ENCODE results near the gene IQCK.

IQCK gene

DNA sequence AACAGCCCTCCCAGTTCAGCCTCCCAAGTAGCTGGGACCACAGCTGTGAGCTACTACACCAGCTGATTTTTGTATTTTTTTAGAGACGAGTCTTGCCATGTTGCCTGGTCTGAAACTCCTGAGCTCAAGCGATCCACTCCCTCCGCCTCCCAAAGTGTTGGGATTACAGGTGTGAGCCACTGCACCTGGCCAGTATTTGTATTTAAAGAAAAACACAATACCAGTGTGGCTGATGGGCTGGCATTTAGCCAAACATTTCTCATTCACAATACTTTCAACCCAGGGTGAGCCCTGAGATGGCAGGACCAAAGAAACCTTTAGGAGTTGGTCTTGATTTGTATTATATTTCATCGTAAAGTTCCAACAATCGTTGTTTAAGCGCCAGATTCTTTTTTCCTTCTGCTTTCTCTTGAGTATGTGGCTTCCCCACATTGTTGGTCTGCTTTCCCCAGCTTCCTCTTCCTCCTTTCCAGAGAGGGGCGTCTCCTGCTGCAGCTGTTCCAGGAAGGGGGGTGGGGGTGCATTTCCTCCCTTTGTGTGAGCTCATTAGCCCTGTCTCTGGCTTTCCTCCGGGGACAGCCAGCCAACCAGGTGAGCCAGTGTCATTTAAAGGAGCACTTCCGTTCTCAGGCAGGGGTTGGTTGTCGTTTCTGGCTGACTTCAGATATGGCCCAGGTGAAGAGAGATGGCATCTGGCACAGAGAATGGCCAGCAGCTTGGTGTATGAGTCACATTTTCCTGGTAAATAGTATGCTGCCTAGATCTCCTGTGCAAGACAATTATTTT is 86.7 kb downstream of the IQCK start:
- no peak for DNase-seq (ENCODE audit: low read depth in 2 of 2)

GRCh38 chr16:19805459-19806162 is 87.5 kb downstream of the IQCK start:
- no peak for DNase-seq (ENCODE audit: low read depth in 2 of 2)

DNA sequence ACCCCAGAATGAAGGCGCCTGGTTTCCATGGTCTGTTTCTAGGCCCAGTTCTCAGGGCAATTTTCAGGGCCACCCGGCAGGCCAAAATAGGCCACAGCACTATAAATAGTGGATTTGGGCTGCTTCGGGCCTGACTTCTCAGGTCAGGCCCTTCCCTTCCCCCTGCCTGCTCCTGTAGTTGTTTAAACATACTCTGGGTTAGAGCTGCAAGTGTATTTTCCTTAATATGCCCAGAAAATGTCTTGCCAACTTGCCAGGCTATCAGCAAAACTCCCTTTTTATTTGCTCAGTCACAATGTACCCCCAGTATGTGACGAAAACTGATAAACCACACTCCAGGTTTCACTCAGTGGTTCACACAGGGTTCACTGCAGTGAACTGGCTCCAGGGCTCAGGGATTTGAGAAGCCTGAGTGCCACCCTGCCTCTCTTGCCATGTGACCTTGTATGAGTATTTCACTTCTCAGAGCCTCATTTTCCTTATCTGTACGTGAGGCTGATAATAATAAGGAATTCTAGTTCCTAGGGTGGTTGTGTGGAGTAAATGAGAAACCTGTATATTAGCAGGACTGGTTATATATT is 90.1 kb downstream of the IQCK start:
- DNase-seq (ENCODE audit: low read depth in 2 of 2), result no peak

DNA sequence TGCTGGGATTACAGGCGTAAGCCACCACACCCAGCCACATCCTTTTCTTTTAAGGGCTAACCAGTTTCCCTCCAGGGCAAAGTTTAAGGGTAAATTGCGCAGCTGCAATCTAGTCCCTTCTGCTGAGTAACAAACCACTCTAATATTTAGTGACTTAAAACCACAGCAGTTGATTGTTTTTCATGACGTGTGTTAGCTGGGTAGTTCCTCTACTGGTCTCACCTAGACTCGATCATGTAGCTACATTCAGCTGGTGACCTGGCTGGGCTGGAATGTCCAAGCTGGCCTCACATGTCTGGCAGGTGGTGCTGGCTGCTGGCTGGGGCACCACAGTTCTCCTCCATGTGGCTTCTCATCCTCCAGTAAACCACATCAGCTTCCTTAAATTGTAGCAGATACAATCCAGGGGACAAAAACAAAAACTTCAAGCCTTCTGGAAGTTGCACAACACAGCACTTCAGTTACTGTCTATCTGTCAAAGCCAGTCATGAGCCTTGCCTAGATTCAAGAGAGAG is 91.1 kb downstream of the IQCK start:
- DNase-seq (ENCODE audit: low read depth in 2 of 2), result no peak

DNA sequence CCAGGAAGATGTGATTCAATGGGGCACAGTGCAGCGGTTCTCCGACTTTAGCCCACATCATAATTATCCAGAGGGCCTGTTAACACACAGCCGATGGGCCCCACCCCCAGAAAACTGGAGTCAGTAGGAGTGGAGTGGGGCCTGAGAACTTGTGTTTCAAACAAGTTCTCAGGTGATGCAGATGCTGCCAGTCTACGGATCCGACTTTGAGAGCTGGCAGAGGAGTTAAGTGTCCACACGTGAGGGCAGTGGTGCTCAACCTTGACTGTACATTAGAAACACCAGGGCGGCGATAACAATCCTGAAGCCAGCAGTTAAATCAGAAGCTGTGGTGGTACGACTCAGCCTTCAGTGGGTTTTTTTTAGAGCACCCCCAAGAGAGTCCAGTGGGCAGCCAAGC is 91.6 kb downstream of the IQCK start:
- DNase-seq (ENCODE audit: low read depth in 2 of 2), result no peak

DNA sequence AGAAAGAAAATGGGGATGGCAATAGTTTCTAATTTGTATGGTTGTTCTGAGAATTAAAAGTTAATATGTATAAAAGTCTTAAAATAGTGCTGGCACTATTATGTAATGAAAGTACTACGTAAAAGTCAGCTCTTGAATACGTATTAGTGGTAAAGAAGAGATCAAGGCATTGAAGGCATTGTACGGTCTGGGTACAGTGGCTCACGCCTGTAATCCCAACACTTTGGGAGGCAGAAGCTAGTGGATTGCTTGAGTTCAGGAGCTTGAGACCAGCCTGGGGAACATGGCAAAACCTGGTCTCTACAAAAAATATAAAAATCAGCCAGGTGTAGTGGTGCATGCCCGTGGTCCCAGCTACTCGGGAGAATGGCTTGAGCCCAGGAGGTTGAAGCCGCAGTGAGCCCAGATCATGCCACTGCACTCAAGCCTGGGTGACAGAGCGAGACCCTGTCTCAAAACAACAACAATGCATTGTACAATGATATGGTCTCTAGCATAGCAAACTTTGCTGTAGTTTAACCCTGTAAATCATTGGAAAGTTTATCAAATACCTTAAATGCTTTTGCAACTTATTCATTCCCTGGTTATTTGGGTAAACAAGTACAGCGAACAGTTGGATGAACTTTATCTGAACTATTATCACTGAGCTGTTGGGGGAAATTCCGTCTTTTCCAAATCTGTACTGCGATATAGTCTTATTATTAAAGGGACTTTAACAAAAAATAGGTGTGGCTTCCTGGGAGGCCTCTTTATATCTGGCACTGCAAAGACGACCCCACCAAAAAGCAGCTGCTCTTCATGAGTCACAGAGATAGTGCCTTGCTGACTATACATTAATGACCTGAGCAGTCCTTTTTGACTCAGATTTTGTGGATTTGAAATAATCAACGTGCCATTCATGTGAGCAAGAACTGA is 93.0 kb downstream of the IQCK start:
- no peak for DNase-seq (ENCODE audit: low read depth in 2 of 2)

GRCh38 chr16:19812986-19813385 is 94.9 kb downstream of the IQCK start:
- DNase-seq (ENCODE audit: low read depth in 2 of 2), result no peak

GRCh38 chr16:19815418-19815817 is 97.3 kb downstream of the IQCK start:
- no peak for DNase-seq (ENCODE audit: low read depth in 2 of 2)

- no peak for DNase-seq (ENCODE audit: low read depth in 2 of 2)
Measured at GRCh38 chr16:19817122-19817521, 99.1 kb downstream of the IQCK start.

GRCh38 chr16:19817875-19818274 is 99.8 kb downstream of the IQCK start:
- DNase-seq (ENCODE audit: low read depth in 2 of 2), result no peak

- DNase-seq (ENCODE audit: low read depth in 2 of 2), result no peak
Measured at GRCh38 chr16:19822533-19822932, 104.5 kb downstream of the IQCK start.

GRCh38 chr16:19823322-19823721 is 105.3 kb downstream of the IQCK start:
- DNase-seq (ENCODE audit: low read depth in 2 of 2), result no peak

GRCh38 chr16:19824216-19824615 is 106.1 kb downstream of the IQCK start:
- DNase-seq (ENCODE audit: low read depth in 2 of 2), result no peak

GRCh38 chr16:19829844-19830692 is 112.0 kb downstream of the IQCK start:
- no peak for DNase-seq (ENCODE audit: low read depth in 2 of 2)

- no peak for DNase-seq (ENCODE audit: low read depth in 2 of 2)
Measured at GRCh38 chr16:19830902-19831560, 113.0 kb downstream of the IQCK start.

DNA sequence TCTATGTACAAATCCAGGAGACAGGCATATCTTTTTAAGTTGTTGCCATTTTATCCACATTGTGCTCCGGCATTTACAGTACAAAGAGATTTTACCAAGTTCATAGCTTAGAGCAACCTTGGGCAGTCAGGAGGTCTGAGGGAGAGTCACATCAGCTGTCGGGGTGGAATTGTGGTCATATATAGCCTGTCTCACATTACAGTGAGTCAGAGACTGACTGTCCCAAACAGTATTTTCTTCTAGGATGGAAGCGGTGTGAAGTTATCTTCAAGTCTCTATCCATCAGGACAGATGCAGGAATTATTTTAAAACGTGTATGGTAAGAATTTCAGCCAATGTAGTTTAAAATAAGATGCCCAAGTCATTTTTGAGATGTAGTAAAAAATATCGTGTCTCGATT is 113.6 kb downstream of the IQCK start:
- no peak for DNase-seq (ENCODE audit: low read depth in 2 of 2)

GRCh38 chr16:19833176-19833575 is 115.1 kb downstream of the IQCK start:
- no peak for DNase-seq (ENCODE audit: low read depth in 2 of 2)

- no peak for DNase-seq (ENCODE audit: low read depth in 2 of 2)
Measured at GRCh38 chr16:19833581-19833980, 115.5 kb downstream of the IQCK start.

GRCh38 chr16:19835196-19835595 is 117.1 kb downstream of the IQCK start:
- DNase-seq (ENCODE audit: low read depth in 2 of 2), result no peak

- no peak for DNase-seq (ENCODE audit: low read depth in 2 of 2)
Measured at GRCh38 chr16:19835968-19836421, 117.9 kb downstream of the IQCK start.

All from activated CD8-positive, alpha-beta memory T cell treated with anti-CD3 and anti-CD28 coated beads for 4 hours (primary cell).